H9 (cell line): ENCODE data around the gene PCNX4. TPM values are rescaled to one million over a fixed set of nuclear protein-coding genes. Genes with fewer than 3 reads are reported as not detected.

Experiments
- DNase-seq: peaks from one replicate; pipeline ENCODE4 v3.0.0-alpha.2; 2017
- H2AFZ ChIP-seq: one replicate; pipeline ENCODE4 v1.6.1; 2013; ENCODE audit warnings: mild to moderate bottlenecking, low read length, control low read depth, moderate library complexity
- H2AK5ac ChIP-seq: 2 replicates; pipeline ENCODE4 v1.6.1; 2013; ENCODE audit warnings: low read length, control low read depth, mixed read lengths; ENCODE audit not compliant: insufficient read length
- H2BK120ac ChIP-seq: one replicate; pipeline ENCODE4 v1.6.1; 2013; ENCODE audit warnings: low read depth, mild to moderate bottlenecking, low read length, control low read depth, inconsistent platforms; ENCODE audit not compliant: poor library complexity, severe bottlenecking
- H2BK12ac ChIP-seq: 2 replicates; pipeline ENCODE4 v1.6.1; 2013; ENCODE audit warnings: low read length, control low read depth, mixed read lengths, low read depth; ENCODE audit not compliant: insufficient read length
- H2BK15ac ChIP-seq: 2 replicates; pipeline ENCODE4 v1.6.1; 2013; ENCODE audit warnings: low read depth, low read length, control low read depth
- H2BK20ac ChIP-seq: one replicate; pipeline ENCODE4 v1.6.1; 2013; ENCODE audit warnings: low read depth, mild to moderate bottlenecking, low read length, control low read depth, inconsistent platforms; ENCODE audit not compliant: poor library complexity, severe bottlenecking
- H2BK5ac ChIP-seq: 2 replicates; pipeline ENCODE4 v1.6.1; 2013; ENCODE audit warnings: low read length, control low read depth, mixed read lengths; ENCODE audit not compliant: insufficient read length
- H3K14ac ChIP-seq: 2 replicates; pipeline ENCODE4 v1.6.1; 2013; ENCODE audit warnings: low read length, control low read depth; ENCODE audit not compliant: insufficient read depth
- H3K18ac ChIP-seq: 2 replicates; pipeline ENCODE4 v1.6.1; 2013; ENCODE audit warnings: low read depth, mild to moderate bottlenecking, mixed read lengths, low read length, control low read depth; ENCODE audit not compliant: insufficient read length
- H3K23ac ChIP-seq: 2 replicates; pipeline ENCODE4 v1.6.1; 2013; ENCODE audit warnings: low read length, control low read depth, mixed read lengths, low read depth; ENCODE audit not compliant: insufficient read length
- H3K23me2 ChIP-seq: 2 replicates; pipeline ENCODE4 v1.6.1; 2013; ENCODE audit warnings: low read depth, mild to moderate bottlenecking, mixed read lengths, low read length, control low read depth; ENCODE audit not compliant: insufficient read length, poor library complexity, severe bottlenecking
- H3K27ac ChIP-seq: 2 replicates; pipeline ENCODE4 v1.5.1; 2013; ENCODE audit warnings: low read length, control low read depth, mixed read lengths, low read depth; ENCODE audit not compliant: insufficient read length
- H3K27me3 ChIP-seq: 2 replicates; pipeline ENCODE4 v1.6.1; 2013; ENCODE audit warnings: low read length, control low read depth, inconsistent platforms; ENCODE audit not compliant: insufficient read depth
- H3K4ac ChIP-seq: 2 replicates; pipeline ENCODE4 v1.6.1; 2013; ENCODE audit warnings: low read depth, mild to moderate bottlenecking, control low read depth, inconsistent platforms, low read length, moderate library complexity
- H3K4me1 ChIP-seq: 2 replicates; pipeline ENCODE4 v1.6.1; 2013; ENCODE audit warnings: low read length, control low read depth, inconsistent platforms; ENCODE audit not compliant: insufficient read depth
- H3K4me2 ChIP-seq: 2 replicates; pipeline ENCODE4 v1.6.1; 2013; ENCODE audit warnings: low read length, control low read depth, mixed read lengths; ENCODE audit not compliant: insufficient read length, insufficient read depth
- H3K56ac ChIP-seq: 2 replicates; pipeline ENCODE4 v1.6.1; 2013; ENCODE audit warnings: low read depth, mild to moderate bottlenecking, mixed read lengths, low read length, control low read depth; ENCODE audit not compliant: insufficient read length
- H3K79me1 ChIP-seq: 2 replicates; pipeline ENCODE4 v1.6.1; 2013; ENCODE audit warnings: low read depth, mild to moderate bottlenecking, moderate library complexity, low read length, control low read depth, inconsistent platforms; ENCODE audit not compliant: insufficient read depth, poor library complexity, severe bottlenecking
- H3K79me2 ChIP-seq: 2 replicates; pipeline ENCODE4 v1.6.1; 2013; ENCODE audit warnings: low read length, control low read depth, inconsistent platforms; ENCODE audit not compliant: insufficient read depth
- H3K9ac ChIP-seq: 2 replicates; pipeline ENCODE4 v1.6.1; 2013; ENCODE audit warnings: low read length, control low read depth, mixed read lengths; ENCODE audit not compliant: insufficient read length; ENCODE audit errors: extremely low read depth
- H3K9me3 ChIP-seq: one replicate; pipeline ENCODE4 v1.6.1; 2013; ENCODE audit warnings: low read depth, low read length, inconsistent platforms; ENCODE audit not compliant: control insufficient read depth
- H3T11ph ChIP-seq: one replicate; pipeline ENCODE4 v1.6.1; 2013; ENCODE audit warnings: mild to moderate bottlenecking, low read length, control low read depth, inconsistent platforms
- H4K20me1 ChIP-seq: one replicate; pipeline ENCODE4 v1.6.1; 2013; ENCODE audit not compliant: control insufficient read depth, insufficient read length, insufficient read depth
- H4K5ac ChIP-seq: 2 replicates; pipeline ENCODE4 v1.6.1; 2013; ENCODE audit warnings: low read depth, mild to moderate bottlenecking, mixed read lengths, low read length, control low read depth; ENCODE audit not compliant: insufficient read length
- H4K8ac ChIP-seq: replicated peaks from 2 replicates; pipeline ENCODE4 v1.6.1; 2013; ENCODE audit warnings: low read length, control low read depth, mixed read lengths, low read depth; ENCODE audit not compliant: insufficient read length
- H4K91ac ChIP-seq: 2 replicates; pipeline ENCODE4 v1.6.1; 2013; ENCODE audit warnings: low read depth, mild to moderate bottlenecking, moderate library complexity, mixed read lengths, low read length, control low read depth; ENCODE audit not compliant: insufficient read length
- H3K27ac Mint-ChIP-seq, 3 experiments: 2 replicates in 2 of 3; 3 replicates in 1 of 3; pipeline ENCODE4 v1.8.0; 2020 to 2021; ENCODE audit warnings: mixed read lengths in 3 of 3, mild to moderate bottlenecking in 1 of 3, moderate library complexity in 1 of 3
- H3K27me3 Mint-ChIP-seq: 2 replicates; pipeline ENCODE4 v1.8.0; 2021; ENCODE audit warnings: low read depth, mild to moderate bottlenecking, moderate library complexity, mixed read lengths
- H3K36me3 Mint-ChIP-seq, 3 experiments: 2 replicates in 2 of 3; 3 replicates in 1 of 3; pipeline ENCODE4 v1.8.0; 2020 to 2021; ENCODE audit warnings: low read depth in 3 of 3, mixed read lengths in 3 of 3; ENCODE audit not compliant: insufficient read depth in 1 of 3
- H3K4me1 Mint-ChIP-seq, 2 experiments: 2 replicates each; pipeline ENCODE4 v1.8.0; 2020; ENCODE audit warnings: mixed read lengths in 2 of 2
- H3K4me3 Mint-ChIP-seq, 2 experiments: 2 replicates in 1 of 2; 3 replicates in 1 of 2; pipeline ENCODE4 v1.8.0; 2020 to 2021; ENCODE audit warnings: mild to moderate bottlenecking in 2 of 2, mixed read lengths in 2 of 2, moderate library complexity in 1 of 2
- H3K9me3 Mint-ChIP-seq, 2 experiments: 2 replicates in 1 of 2; 3 replicates in 1 of 2; pipeline ENCODE4 v1.8.0; 2020; ENCODE audit warnings: mild to moderate bottlenecking in 2 of 2, mixed read lengths in 2 of 2, moderate library complexity in 1 of 2
- WGBS: extraction: QIAGEN DNeasy Blood & Tissue Kit; methylation state at CpG from one replicate; pipeline ENCODE4 v1.1.7; 2013; ENCODE audit warnings: missing lambda C conversion rate, low lambda C conversion rate, mixed read lengths; ENCODE audit not compliant: insufficient read length; ENCODE audit errors: extremely low coverage; 5-methylcytosine and 5-hydroxymethylcytosine counted together
- total RNA-seq: library from RNA; stranded (reverse); gene quantifications from 2 replicates; pipeline ENCODE4 v1.2.1, GENCODE V29; 2021
- TF ChIP-seq, protein P1 (sequence below): fragments of 200-600 bp; sonication (generic); conservative IDR thresholded peaks from 3 replicates; pipeline ENCODE4 v1.8.0; 2021; ENCODE audit warnings: antibody characterized with exemption, mild to moderate bottlenecking

The PCNX4 gene
- total RNA-seq, 1 experiment from 2014 or later = 40.0 TPM

GRCh38 chr14:60164712-60165546 lies 73.2 kb downstream of the PCNX4 start, which contains the start of gene DHRS7:
Gene DHRS7, minus strand, starts transcription at chr14:60165398. Its CDS starts 89 bp downstream, at chr14:60165309.
- no peak within 1 kb of the TSS for H2BK15ac ChIP-seq
- no peaks in the 10 kb centered on the region for H3K36me3 Mint-ChIP-seq
- DNase-seq = peak; percentile 71
- no peak within 1 kb of the TSS for H3T11ph ChIP-seq
- H3K4me3 Mint-ChIP-seq = peak within 1 kb of the TSS; percentile 87 to 97
- no peak within 1 kb of the TSS for H2BK12ac ChIP-seq
- no peak within 1 kb of the TSS for H4K91ac ChIP-seq
- H4K8ac ChIP-seq = no peak within 1 kb of the TSS
- no peak within 1 kb of the TSS for H4K5ac ChIP-seq
- H3K4ac ChIP-seq = no peak within 1 kb of the TSS
- H3K79me2 ChIP-seq = no peaks in the 10 kb centered on the region
- H2BK5ac ChIP-seq = no peak within 1 kb of the TSS
- no peaks in the 10 kb centered on the region for H3K9me3 Mint-ChIP-seq
- H3K23ac ChIP-seq = no peak within 1 kb of the TSS
- peaks cover 6% of the 10 kb centered on the region; the same call in 1 of the 2 replicates for H3K4me1 ChIP-seq
- H3K56ac ChIP-seq = no peak within 1 kb of the TSS
- peak within 1 kb of the TSS in 1 of 3 experiments; percentile 92; a peak in 3 of 7 replicates for H3K27ac Mint-ChIP-seq
- peaks cover 26% of the 10 kb centered on the region in 2 experiments for H3K4me1 Mint-ChIP-seq
- H3K14ac ChIP-seq = peak within 1 kb of the TSS; percentile 94
- H3K27me3 ChIP-seq = no peaks in the 10 kb centered on the region
- H3K9me3 ChIP-seq = no peaks in the 10 kb centered on the region
- peak within 1 kb of the TSS; percentile 63 for H2AFZ ChIP-seq
- peak within 1 kb of the TSS; percentile 13 for H3K18ac ChIP-seq
- peak within 1 kb of the TSS; percentile 63 for H3K9ac ChIP-seq
- no peaks in the 10 kb centered on the region for H3K79me1 ChIP-seq
- H3K27me3 Mint-ChIP-seq = peaks cover 8% of the 10 kb centered on the region
- WGBS = no CpG with 5 or more reads among the region's 68 CpGs
- H3K4me2 ChIP-seq = peak within 1 kb of the TSS; percentile 97
- no peak within 1 kb of the TSS for H2BK120ac ChIP-seq
- H2BK20ac ChIP-seq = no peak within 1 kb of the TSS
- H3K27ac ChIP-seq = no peak within 1 kb of the TSS
- H2AK5ac ChIP-seq = no peak within 1 kb of the TSS
- TF ChIP-seq, protein P1, sequence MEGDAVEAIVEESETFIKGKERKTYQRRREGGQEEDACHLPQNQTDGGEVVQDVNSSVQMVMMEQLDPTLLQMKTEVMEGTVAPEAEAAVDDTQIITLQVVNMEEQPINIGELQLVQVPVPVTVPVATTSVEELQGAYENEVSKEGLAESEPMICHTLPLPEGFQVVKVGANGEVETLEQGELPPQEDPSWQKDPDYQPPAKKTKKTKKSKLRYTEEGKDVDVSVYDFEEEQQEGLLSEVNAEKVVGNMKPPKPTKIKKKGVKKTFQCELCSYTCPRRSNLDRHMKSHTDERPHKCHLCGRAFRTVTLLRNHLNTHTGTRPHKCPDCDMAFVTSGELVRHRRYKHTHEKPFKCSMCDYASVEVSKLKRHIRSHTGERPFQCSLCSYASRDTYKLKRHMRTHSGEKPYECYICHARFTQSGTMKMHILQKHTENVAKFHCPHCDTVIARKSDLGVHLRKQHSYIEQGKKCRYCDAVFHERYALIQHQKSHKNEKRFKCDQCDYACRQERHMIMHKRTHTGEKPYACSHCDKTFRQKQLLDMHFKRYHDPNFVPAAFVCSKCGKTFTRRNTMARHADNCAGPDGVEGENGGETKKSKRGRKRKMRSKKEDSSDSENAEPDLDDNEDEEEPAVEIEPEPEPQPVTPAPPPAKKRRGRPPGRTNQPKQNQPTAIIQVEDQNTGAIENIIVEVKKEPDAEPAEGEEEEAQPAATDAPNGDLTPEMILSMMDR = peak; percentile 43
- peaks cover 7% of the 10 kb centered on the region for H3K23me2 ChIP-seq
- no peaks in the 10 kb centered on the region for H4K20me1 ChIP-seq
